Tongue (tissue), 2 donors: ENCODE data around the gene AKAP10. TPM values are rescaled to one million over a fixed set of nuclear protein-coding genes. Genes with fewer than 3 reads are reported as not detected.
"Not testable (repeated sequence)": the region's sequence is repeated elsewhere in the genome, so short reads cannot be mapped to it uniquely, and the experiment has no call there.

Experiments
- DNase-seq: peaks from one replicate; pipeline ENCODE4 v3.0.0-alpha.2; 2015
- total RNA-seq: library from RNA; depleted of rRNA; stranded (reverse); fragments of >200 nt; gene quantifications from one replicate; pipeline ENCODE4 v1.2.3, GENCODE V29; 2014

AKAP10 gene
- total RNA-seq, 1 donor from 2014 or later = 31.5 TPM

GRCh38 chr17:19979917-19980770, 2.5 kb upstream of the AKAP10 start:
- DNase-seq = peak; percentile 20

GRCh38 chr17:19978805-19979211, 1.2 kb upstream of the AKAP10 start:
- no peak for DNase-seq

GRCh38 chr17:19978209-19978802, 678 bp upstream of the AKAP10 start:
- no peak for DNase-seq

GRCh38 chr17:19975601-19976000, 2.0 kb downstream of the AKAP10 start:
- no peak for DNase-seq

- no peak for DNase-seq
Observed at GRCh38 chr17:19973156-19973555, 4.5 kb downstream of the AKAP10 start.

- DNase-seq = not testable (repeated sequence)
Observed at GRCh38 chr17:19962954-19963353, 14.7 kb downstream of the AKAP10 start.

GRCh38 chr17:19958023-19958422, 19.6 kb downstream of the AKAP10 start:
- no peak for DNase-seq

GRCh38 chr17:19955099-19955498, 22.5 kb downstream of the AKAP10 start:
- DNase-seq = no peak

GRCh38 chr17:19951411-19951810, 26.2 kb downstream of the AKAP10 start:
- not testable (repeated sequence) for DNase-seq

GRCh38 chr17:19950624-19951195, 26.9 kb downstream of the AKAP10 start:
- DNase-seq = not testable (repeated sequence)

- peak; percentile 65 for DNase-seq
Observed at GRCh38 chr17:19948116-19948943, 29.3 kb downstream of the AKAP10 start.

GRCh38 chr17:19946921-19947320, 30.7 kb downstream of the AKAP10 start:
- DNase-seq = no peak

GRCh38 chr17:19945009-19945626, 32.5 kb downstream of the AKAP10 start:
- no peak for DNase-seq

GRCh38 chr17:19943599-19943998, 34.0 kb downstream of the AKAP10 start:
- DNase-seq = no peak

GRCh38 chr17:19943026-19943425, 34.6 kb downstream of the AKAP10 start:
- DNase-seq = no peak

- no peak for DNase-seq
Observed at GRCh38 chr17:19940722-19941464, 36.7 kb downstream of the AKAP10 start.

GRCh38 chr17:19939993-19940721, 37.5 kb downstream of the AKAP10 start:
- no peak for DNase-seq

- no peak for DNase-seq
Observed at GRCh38 chr17:19938736-19939135, 38.9 kb downstream of the AKAP10 start.

GRCh38 chr17:19937522-19937921, 40.1 kb downstream of the AKAP10 start:
- DNase-seq = no peak

GRCh38 chr17:19935169-19935568, 42.5 kb downstream of the AKAP10 start:
- DNase-seq = no peak

GRCh38 chr17:19933628-19934027, 44.0 kb downstream of the AKAP10 start:
- DNase-seq = no peak
